Ovary (tissue), 1 donor: ENCODE measurements around the gene ZDHHC24.

Experiments
- EP300 ChIP-seq: sonication (generic); formaldehyde crosslinking; IDR thresholded peaks from one replicate; pipeline ENCODE4 v1.6.1; 2017; ENCODE audit warnings: antibody characterized with exemption
- POLR2A ChIP-seq: fragments of 450-650 bp; IDR thresholded peaks from one replicate; pipeline ENCODE4 v1.6.1; 2017; ENCODE audit warnings: antibody characterized with exemption, mild to moderate bottlenecking, moderate library complexity

- TF ChIP-seq EP300: no peak
- no peak for TF ChIP-seq POLR2A
Observed at GRCh38 chr11:66492161-66492865, 53.5 kb downstream of the ZDHHC24 start.
